NOMO-1 treated with dmso at 0.1 percent for 144 hours (cell line): ENCODE results near the gene GATM.
"Not testable (repeated sequence)": the region's sequence is repeated elsewhere in the genome, so short reads cannot be mapped to it uniquely, and the experiment has no call there.

Experiments used
- DNase-seq: peaks from one replicate; lab custom pipeline; 2025; ENCODE audit not compliant: unreplicated experiment; lab: John Stamatoyannopoulos, UW

GATM gene

GRCh38 chr15:45354711-45355110 lies 23.6 kb downstream of the GATM start:
- DNase-seq: no peak

- DNase-seq: no peak
Measured at GRCh38 chr15:45351227-45351626, 27.1 kb downstream of the GATM start.

GRCh38 chr15:45349623-45350022 lies 28.7 kb downstream of the GATM start:
- no peak for DNase-seq

GRCh38 chr15:45347989-45348388 lies 30.4 kb downstream of the GATM start:
- no peak for DNase-seq

DNA sequence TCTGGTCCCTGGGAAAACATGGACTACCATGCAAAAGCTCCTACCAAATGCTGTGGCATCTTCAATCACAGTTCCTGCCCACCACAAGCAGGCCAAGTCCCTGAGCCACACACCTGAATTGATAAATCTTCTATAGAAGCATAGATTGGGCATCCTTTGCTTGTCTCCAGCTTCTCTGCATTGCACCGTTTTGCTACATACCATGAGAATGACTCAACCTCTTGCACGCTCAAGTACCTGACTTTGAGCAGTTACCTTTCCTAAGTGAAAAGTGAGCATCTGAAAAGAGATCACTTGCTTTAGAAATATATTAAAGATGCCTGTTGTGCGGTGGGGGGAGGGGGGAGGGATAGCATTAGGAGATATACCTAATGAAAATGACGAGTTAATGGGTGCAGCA lies 31.3 kb downstream of the GATM start:
- DNase-seq: no peak

DNA sequence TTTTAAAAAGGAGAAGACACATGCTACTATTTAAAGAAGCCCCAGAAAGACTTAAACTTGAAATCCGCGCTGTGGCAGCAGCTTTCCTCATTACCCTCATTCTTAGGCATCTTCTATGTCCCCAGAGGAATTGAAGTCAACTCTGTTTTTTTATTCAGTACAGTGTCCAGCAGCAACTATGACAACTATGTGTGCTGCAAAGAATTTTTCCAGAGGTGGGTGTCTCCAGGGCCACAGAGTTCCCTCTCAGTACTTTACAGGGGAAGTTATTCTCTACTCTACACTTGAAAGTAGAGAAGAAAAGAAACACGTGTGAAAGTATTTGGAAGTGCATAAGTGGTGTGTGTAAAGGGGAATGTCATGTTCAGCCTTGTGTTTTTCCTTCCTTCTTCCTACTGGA lies 32.0 kb downstream of the GATM start:
- DNase-seq: no peak

GRCh38 chr15:45343258-45343860 lies 35.0 kb downstream of the GATM start:
- no peak for DNase-seq

- DNase-seq: no peak
Measured at GRCh38 chr15:45341790-45342189, 36.6 kb downstream of the GATM start.

GRCh38 chr15:45340429-45340828 lies 37.9 kb downstream of the GATM start:
- no peak for DNase-seq

- DNase-seq: no peak
Measured at GRCh38 chr15:45338417-45338816, 39.9 kb downstream of the GATM start.

DNA sequence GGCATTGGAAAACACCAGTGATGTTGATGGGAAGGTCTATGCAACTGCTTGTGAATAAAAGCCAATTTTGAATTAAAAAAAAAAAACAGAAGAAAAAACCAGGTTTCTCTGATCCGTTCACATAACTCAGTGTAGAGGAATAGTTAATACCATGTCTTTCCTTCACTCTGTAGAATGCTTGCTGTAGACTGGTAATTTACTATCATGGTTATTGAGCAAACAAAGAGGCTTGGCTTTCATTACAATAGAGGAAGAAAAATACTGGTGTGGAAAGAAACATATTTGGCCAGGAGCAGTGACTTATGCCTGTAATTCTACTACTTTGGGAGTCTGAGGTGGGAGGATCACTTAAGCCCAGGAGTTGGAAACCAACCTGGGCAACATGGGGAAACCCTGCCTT lies 41.1 kb downstream of the GATM start:
- no peak for DNase-seq

GRCh38 chr15:45333550-45333949 lies 44.8 kb downstream of the GATM start:
- DNase-seq: no peak

- no peak for DNase-seq
Measured at GRCh38 chr15:45332694-45333093, 45.6 kb downstream of the GATM start.

- DNase-seq: no peak
Measured at GRCh38 chr15:45331972-45332371, 46.4 kb downstream of the GATM start.

DNA sequence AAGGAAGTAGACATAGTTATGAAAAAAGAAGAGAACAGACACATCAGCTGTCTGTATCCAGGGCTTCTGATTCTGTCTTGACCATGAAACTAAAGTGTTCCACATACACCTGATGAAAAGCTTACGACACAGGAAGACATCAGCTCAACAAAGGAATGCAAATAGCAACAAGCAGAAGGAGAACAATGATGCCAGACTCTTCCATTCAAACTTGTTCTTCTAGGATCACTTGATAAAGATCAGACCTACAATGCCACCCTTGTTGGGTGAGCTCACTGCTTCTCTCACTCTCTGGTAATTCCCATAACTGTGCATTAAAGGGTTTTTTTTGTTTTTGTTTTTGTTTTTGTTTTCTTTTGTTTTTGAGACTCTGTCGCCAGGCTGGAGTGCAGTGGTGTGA lies 49.7 kb downstream of the GATM start:
- no peak for DNase-seq

DNA sequence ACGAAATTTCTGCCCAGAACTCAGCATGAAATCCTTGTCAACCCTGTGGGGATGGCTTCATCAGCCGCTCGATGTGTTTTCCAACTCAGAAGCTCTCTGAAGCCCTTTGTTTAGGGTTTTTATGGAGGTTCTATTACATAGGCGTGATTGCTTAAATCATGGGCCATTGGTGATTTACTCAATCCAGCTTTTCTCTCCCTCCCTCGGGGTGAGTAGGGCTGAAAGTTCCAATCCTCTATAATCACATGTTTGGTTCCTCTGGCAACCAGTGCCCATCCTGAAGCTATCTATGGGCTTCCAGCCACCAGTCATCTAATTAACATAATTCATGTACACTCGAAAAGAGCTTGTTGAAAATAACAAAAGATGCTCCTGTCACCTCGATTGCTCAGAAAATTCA lies 51.6 kb downstream of the GATM start:
- no peak for DNase-seq

GRCh38 chr15:45326280-45326679 lies 52.1 kb downstream of the GATM start:
- no peak for DNase-seq

GRCh38 chr15:45320581-45321205 lies 57.7 kb downstream of the GATM start:
- no peak for DNase-seq

DNA sequence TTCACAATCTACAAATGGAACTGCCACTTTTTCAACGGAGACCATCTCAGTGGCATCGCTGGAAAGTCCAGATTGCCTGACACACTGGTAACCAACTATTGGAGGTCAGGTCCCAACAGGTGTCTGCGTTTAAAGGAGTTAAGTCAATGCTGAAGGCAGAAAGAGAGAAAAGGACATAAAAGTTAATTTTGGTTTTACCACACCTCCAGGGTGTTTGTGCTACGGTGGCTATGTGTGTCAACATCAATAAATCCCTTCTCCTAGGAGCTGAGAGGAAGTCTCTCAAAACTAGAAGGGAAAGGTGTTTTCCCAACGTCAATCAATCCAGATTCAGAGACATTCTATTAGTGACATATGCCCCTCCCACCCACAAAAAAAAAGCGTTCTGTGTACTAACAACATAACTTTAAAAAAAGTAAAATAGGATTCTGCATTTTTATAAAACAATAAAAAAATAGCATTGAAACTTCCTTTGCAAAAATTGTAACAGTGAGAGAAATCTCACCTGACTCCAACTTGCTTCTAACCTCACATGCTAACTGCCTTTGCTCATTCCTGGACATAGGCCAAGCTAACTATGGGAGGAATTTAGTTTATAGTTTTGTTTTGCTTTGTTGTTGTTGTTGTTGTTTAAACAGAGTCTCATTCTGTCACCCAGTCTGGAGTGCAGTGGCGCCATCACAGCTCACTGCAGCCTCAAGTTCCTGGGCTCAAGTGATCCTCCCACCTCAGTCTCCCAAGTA lies 58.7 kb downstream of the GATM start:
- DNase-seq: no peak

- peak; percentile 23 for DNase-seq
Measured at GRCh38 chr15:45314960-45315359, 63.4 kb downstream of the GATM start.

GRCh38 chr15:45314117-45314516 lies 64.2 kb downstream of the GATM start:
- not testable (repeated sequence) for DNase-seq
